ENCODE measurements around the gene MBNL3. TPM values are rescaled to one million over a fixed set of nuclear protein-coding genes. Genes with fewer than 3 reads are reported as not detected.

Gene MBNL3
- total RNA-seq, 2 experiments from 2014 or later = 30.0 TPM

DNA sequence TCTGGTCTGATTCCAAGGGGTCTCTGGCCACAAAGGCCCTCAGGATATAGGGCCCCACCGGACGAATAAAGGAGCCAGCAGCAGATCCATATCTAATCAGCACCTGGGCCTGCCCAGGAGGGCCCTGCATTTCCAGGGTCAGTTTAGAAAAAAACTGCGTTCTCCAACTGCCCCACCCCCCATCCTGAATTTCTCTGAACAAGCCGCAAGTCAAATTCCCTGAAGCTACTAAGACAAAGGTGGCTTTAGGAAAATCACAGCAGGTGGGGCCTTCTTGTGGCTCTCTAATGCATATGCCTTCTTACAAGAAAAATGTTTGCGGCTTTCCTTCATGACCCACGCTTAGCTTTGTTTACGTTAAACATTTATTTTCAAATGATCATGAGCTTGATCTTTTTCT, 76.6 kb downstream of the MBNL3 start:
- ATAC-seq (no peak), DNase-seq (no peak)
- POLR2A ChIA-PET = no interaction called here
- CTCF ChIA-PET = no interaction called here
- Mint-ChIP-seq H3K9me3 (ENCODE audit: insufficient read depth) (no peaks in the 10 kb centered on the region), H3K4me3 (no peak overlapping the region), H3K36me3 (ENCODE audit: low read depth) (no peaks in the 10 kb centered on the region), H3K27ac (no peak overlapping the region), H3K27me3 (ENCODE audit: low read depth) (no peaks in the 10 kb centered on the region), H3K4me1 (ENCODE audit: low read depth) (no peaks in the 10 kb centered on the region)

GRCh38 chrX:132411310-132411977, 77.4 kb downstream of the MBNL3 start:
- Mint-ChIP-seq H3K9me3 (ENCODE audit: insufficient read depth) (no peaks in the 10 kb centered on the region), H3K4me3 (no peak overlapping the region), H3K4me1 (ENCODE audit: low read depth) (no peaks in the 10 kb centered on the region), H3K36me3 (ENCODE audit: low read depth) (no peaks in the 10 kb centered on the region), H3K27ac (no peak overlapping the region), H3K27me3 (ENCODE audit: low read depth) (no peaks in the 10 kb centered on the region)
- CTCF ChIA-PET = no interaction called here
- no peak for DNase-seq
- ATAC-seq = no peak
- POLR2A ChIA-PET = no interaction called here

GRCh38 chrX:132409780-132410556, 78.9 kb downstream of the MBNL3 start:
- H3K27ac Mint-ChIP-seq = no peak overlapping the region
- POLR2A ChIA-PET = no interaction called here

GRCh38 chrX:132407691-132408090, 81.1 kb downstream of the MBNL3 start:
- ATAC-seq (no peak), DNase-seq (no peak)
- no peaks in the 10 kb centered on the region for H3K9me3 Mint-ChIP-seq (ENCODE audit: insufficient read depth)
- no peaks in the 10 kb centered on the region for H3K4me1 Mint-ChIP-seq (ENCODE audit: low read depth)
- H3K27me3 Mint-ChIP-seq (ENCODE audit: low read depth) = no peaks in the 10 kb centered on the region
- POLR2A ChIA-PET = no interaction called here
- H3K36me3 Mint-ChIP-seq (ENCODE audit: low read depth) = peaks cover 4% of the 10 kb centered on the region
- no peak overlapping the region for H3K27ac Mint-ChIP-seq
- CTCF ChIA-PET = interaction anchor here (0.7 kb wide), 1 partner anchor 315 kb away, joined by 3 read pairs; no protein-coding TSS in a partner anchor
- no peak overlapping the region for H3K4me3 Mint-ChIP-seq

More at GRCh38 chrX:132409780-132410556, 78.9 kb downstream of the MBNL3 start:
- CTCF ChIA-PET = no interaction called here
- Mint-ChIP-seq H3K4me3 (no peak overlapping the region), H3K9me3 (ENCODE audit: insufficient read depth) (no peaks in the 10 kb centered on the region), H3K36me3 (ENCODE audit: low read depth) (peaks cover 3% of the 10 kb centered on the region), H3K27me3 (ENCODE audit: low read depth) (no peaks in the 10 kb centered on the region), H3K4me1 (ENCODE audit: low read depth) (no peaks in the 10 kb centered on the region)
- ATAC-seq (no peak), DNase-seq (no peak)

GRCh38 chrX:132406106-132406505, 82.7 kb downstream of the MBNL3 start:
- no peak for DNase-seq
- Mint-ChIP-seq H3K4me1 (ENCODE audit: low read depth) (no peaks in the 10 kb centered on the region), H3K27me3 (ENCODE audit: low read depth) (no peaks in the 10 kb centered on the region), H3K27ac (no peak overlapping the region), H3K9me3 (ENCODE audit: insufficient read depth) (no peaks in the 10 kb centered on the region), H3K36me3 (ENCODE audit: low read depth) (peaks cover 4% of the 10 kb centered on the region), H3K4me3 (no peak overlapping the region)
- ChIA-PET CTCF (no interaction called here), POLR2A (no interaction called here)
- ATAC-seq = no peak

GRCh38 chrX:132404266-132404665, 84.6 kb downstream of the MBNL3 start:
- ChIA-PET POLR2A (no interaction called here), CTCF (no interaction called here)
- Mint-ChIP-seq H3K36me3 (ENCODE audit: low read depth) (peaks cover 4% of the 10 kb centered on the region), H3K27ac (no peak overlapping the region), H3K9me3 (ENCODE audit: insufficient read depth) (no peaks in the 10 kb centered on the region), H3K4me1 (ENCODE audit: low read depth) (no peaks in the 10 kb centered on the region), H3K4me3 (no peak overlapping the region), H3K27me3 (ENCODE audit: low read depth) (no peaks in the 10 kb centered on the region)
- no peak for DNase-seq
- no peak for ATAC-seq

GRCh38 chrX:132401935-132402334, 86.9 kb downstream of the MBNL3 start:
- Mint-ChIP-seq H3K27me3 (ENCODE audit: low read depth) (no peaks in the 10 kb centered on the region), H3K4me3 (no peak overlapping the region), H3K27ac (no peak overlapping the region), H3K9me3 (ENCODE audit: insufficient read depth) (no peaks in the 10 kb centered on the region), H3K4me1 (ENCODE audit: low read depth) (no peaks in the 10 kb centered on the region), H3K36me3 (ENCODE audit: low read depth) (peaks cover 4% of the 10 kb centered on the region)
- no peak for DNase-seq
- ChIA-PET CTCF (no interaction called here), POLR2A (no interaction called here)
- no peak for ATAC-seq

- DNase-seq (no peak), ATAC-seq (no peak)
- Mint-ChIP-seq H3K4me3 (no peak overlapping the region), H3K27ac (no peak overlapping the region), H3K4me1 (ENCODE audit: low read depth) (no peaks in the 10 kb centered on the region), H3K27me3 (ENCODE audit: low read depth) (no peaks in the 10 kb centered on the region), H3K36me3 (ENCODE audit: low read depth) (peaks cover 4% of the 10 kb centered on the region), H3K9me3 (ENCODE audit: insufficient read depth) (no peaks in the 10 kb centered on the region)
- ChIA-PET POLR2A (no interaction called here), CTCF (no interaction called here)
These were observed 88.1 kb downstream of the MBNL3 start for GRCh38 chrX:132400706-132401105.

GRCh38 chrX:132395645-132396044, 93.2 kb downstream of the MBNL3 start:
- ATAC-seq (no peak), DNase-seq (no peak)
- Mint-ChIP-seq H3K4me1 (ENCODE audit: low read depth) (no peaks in the 10 kb centered on the region), H3K27ac (no peak overlapping the region), H3K9me3 (ENCODE audit: insufficient read depth) (no peaks in the 10 kb centered on the region), H3K36me3 (ENCODE audit: low read depth) (no peaks in the 10 kb centered on the region), H3K27me3 (ENCODE audit: low read depth) (no peaks in the 10 kb centered on the region), H3K4me3 (no peak overlapping the region)
- ChIA-PET CTCF (no interaction called here), POLR2A (no interaction called here)

- ATAC-seq = no peak
- CTCF ChIA-PET = no interaction called here
- Mint-ChIP-seq H3K4me1 (ENCODE audit: low read depth) (no peaks in the 10 kb centered on the region), H3K27ac (no peak overlapping the region), H3K27me3 (ENCODE audit: low read depth) (no peaks in the 10 kb centered on the region), H3K4me3 (no peak overlapping the region), H3K36me3 (ENCODE audit: low read depth) (no peaks in the 10 kb centered on the region), H3K9me3 (ENCODE audit: insufficient read depth) (no peaks in the 10 kb centered on the region)
- DNase-seq = no peak
- POLR2A ChIA-PET = no interaction called here
These were observed 93.8 kb downstream of the MBNL3 start for GRCh38 chrX:132395026-132395425.

GRCh38 chrX:132394591-132394990, 94.2 kb downstream of the MBNL3 start:
- no peaks in the 10 kb centered on the region for H3K36me3 Mint-ChIP-seq (ENCODE audit: low read depth)
- H3K4me1 Mint-ChIP-seq (ENCODE audit: low read depth) = no peaks in the 10 kb centered on the region
- ChIA-PET CTCF (no interaction called here), POLR2A (no interaction called here)
- DNase-seq = no peak
- ATAC-seq = no peak
- H3K27me3 Mint-ChIP-seq (ENCODE audit: low read depth) = no peaks in the 10 kb centered on the region
- H3K9me3 Mint-ChIP-seq (ENCODE audit: insufficient read depth) = no peaks in the 10 kb centered on the region
- H3K27ac Mint-ChIP-seq = no peak overlapping the region
- H3K4me3 Mint-ChIP-seq = no peak overlapping the region

GRCh38 chrX:132393992-132394391, 94.8 kb downstream of the MBNL3 start:
- Mint-ChIP-seq H3K4me1 (ENCODE audit: low read depth) (no peaks in the 10 kb centered on the region), H3K4me3 (no peak overlapping the region), H3K9me3 (ENCODE audit: insufficient read depth) (no peaks in the 10 kb centered on the region), H3K36me3 (ENCODE audit: low read depth) (peaks cover 3% of the 10 kb centered on the region), H3K27me3 (ENCODE audit: low read depth) (no peaks in the 10 kb centered on the region), H3K27ac (no peak overlapping the region)
- DNase-seq (no peak), ATAC-seq (no peak)
- ChIA-PET CTCF (no interaction called here), POLR2A (no interaction called here)

DNA sequence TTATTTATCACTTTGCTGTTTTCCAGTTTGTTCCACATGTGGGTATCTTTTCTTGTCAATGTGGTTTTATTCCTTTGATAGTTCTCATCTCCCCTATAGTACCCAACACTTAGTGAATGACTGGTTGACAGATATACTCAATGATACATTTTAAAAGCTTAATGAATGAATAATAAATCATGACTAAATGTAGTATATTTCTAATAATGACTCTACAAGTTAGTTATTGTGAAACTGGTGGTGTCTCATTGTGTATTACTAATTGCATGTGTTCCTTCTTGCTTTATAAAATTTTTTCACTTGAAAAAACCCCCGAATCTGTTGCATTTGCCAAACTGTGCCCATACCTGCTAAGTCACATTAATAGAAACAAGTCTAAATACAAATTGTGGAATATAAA, 95.4 kb downstream of the MBNL3 start:
- H3K9me3 Mint-ChIP-seq (ENCODE audit: insufficient read depth) = no peaks in the 10 kb centered on the region
- H3K27ac Mint-ChIP-seq = no peak overlapping the region
- ChIA-PET CTCF (no interaction called here), POLR2A (no interaction called here)
- no peak for DNase-seq
- H3K4me3 Mint-ChIP-seq = no peak overlapping the region
- no peak for ATAC-seq
- H3K36me3 Mint-ChIP-seq (ENCODE audit: low read depth) = peaks cover 3% of the 10 kb centered on the region
- no peaks in the 10 kb centered on the region for H3K27me3 Mint-ChIP-seq (ENCODE audit: low read depth)
- no peaks in the 10 kb centered on the region for H3K4me1 Mint-ChIP-seq (ENCODE audit: low read depth)

All from activated CD8-positive, alpha-beta T cell treated with anti-CD3 and anti-CD28 coated beads, Interleukin-2, amount 10 ng/mL, durations not matched to agents 7 days and 5 days (primary cell).